Forelimb muscle (tissue), 1 donor: ENCODE measurements around the gene LHX4. TPM values are rescaled to one million over a fixed set of nuclear protein-coding genes. Genes with fewer than 3 reads are reported as not detected.
"Not testable (repeated sequence)": the region's sequence is repeated elsewhere in the genome, so short reads cannot be mapped to it uniquely, and the experiment has no call there.

Experiments
- DNase-seq: peaks from one replicate; pipeline ENCODE4 v3.0.0-alpha.2; 2013; ENCODE audit warnings: low read depth
- polyA plus RNA-seq: library from polyadenylated mRNA; unstranded; fragments of 120-200 nt; gene quantifications from one replicate; pipeline ENCODE4 v1.2.1, GENCODE V29; 2013; ENCODE audit not compliant: insufficient read length

The LHX4 gene
- polyA plus RNA-seq, 1 donor, result 1.4 TPM

GRCh38 chr1:180197231-180197630 lies 32.8 kb upstream of the LHX4 start:
- DNase-seq, result no peak

GRCh38 chr1:180198196-180198595 lies 31.9 kb upstream of the LHX4 start:
- DNase-seq, result no peak

- no peak for DNase-seq
These were observed 31.5 kb upstream of the LHX4 start for GRCh38 chr1:180198611-180199010.

GRCh38 chr1:180199018-180199417 lies 31.0 kb upstream of the LHX4 start:
- DNase-seq, result no peak

GRCh38 chr1:180201451-180202200 lies 28.4 kb upstream of the LHX4 start:
- no peak for DNase-seq

GRCh38 chr1:180202588-180202987 lies 27.5 kb upstream of the LHX4 start:
- DNase-seq, result not testable (repeated sequence)

- DNase-seq, result no peak
These were observed 25.8 kb upstream of the LHX4 start for GRCh38 chr1:180204231-180204630.

- no peak for DNase-seq
These were observed 23.5 kb upstream of the LHX4 start for GRCh38 chr1:180206581-180206980.

GRCh38 chr1:180208264-180208663 lies 21.8 kb upstream of the LHX4 start:
- no peak for DNase-seq

GRCh38 chr1:180210008-180210620 lies 19.9 kb upstream of the LHX4 start:
- DNase-seq, result no peak

GRCh38 chr1:180211156-180211859 lies 18.8 kb upstream of the LHX4 start:
- no peak for DNase-seq

GRCh38 chr1:180211860-180212229 lies 18.2 kb upstream of the LHX4 start:
- no peak for DNase-seq

GRCh38 chr1:180213401-180214170 lies 16.5 kb upstream of the LHX4 start:
- DNase-seq, result peak; percentile 11

- no peak for DNase-seq
These were observed 14.0 kb upstream of the LHX4 start for GRCh38 chr1:180215856-180216625.

- no peak for DNase-seq
These were observed 13.1 kb upstream of the LHX4 start for GRCh38 chr1:180217006-180217405.

- no peak for DNase-seq
These were observed 11.0 kb upstream of the LHX4 start for GRCh38 chr1:180218806-180219765.

- no peak for DNase-seq
These were observed 10.3 kb upstream of the LHX4 start for GRCh38 chr1:180219776-180220175.

- no peak for DNase-seq
These were observed 8.6 kb upstream of the LHX4 start for GRCh38 chr1:180221462-180221861.

GRCh38 chr1:180224902-180225301 lies 5.2 kb upstream of the LHX4 start:
- no peak for DNase-seq

- DNase-seq, result no peak
These were observed 4.7 kb upstream of the LHX4 start for GRCh38 chr1:180225403-180225802.
